GM12892 (cell line): ENCODE results near the gene XPO5.

Experiments
- POLR2A ChIP-seq: IDR thresholded peaks from 2 replicates; pipeline ENCODE4 v1.6.1; 2011; ENCODE audit warnings: low read depth, low read length, control low read depth
- POLR2AphosphoS5 ChIP-seq: IDR thresholded peaks from 2 replicates; pipeline ENCODE4 v1.6.1; 2011; ENCODE audit warnings: low read depth, low read length, control low read depth
- TAF1 ChIP-seq: IDR thresholded peaks from 2 replicates; pipeline ENCODE4 v1.6.1; 2011; ENCODE audit warnings: low read depth, mild to moderate bottlenecking, control low read depth, low read length, borderline replicate concordance

DNA sequence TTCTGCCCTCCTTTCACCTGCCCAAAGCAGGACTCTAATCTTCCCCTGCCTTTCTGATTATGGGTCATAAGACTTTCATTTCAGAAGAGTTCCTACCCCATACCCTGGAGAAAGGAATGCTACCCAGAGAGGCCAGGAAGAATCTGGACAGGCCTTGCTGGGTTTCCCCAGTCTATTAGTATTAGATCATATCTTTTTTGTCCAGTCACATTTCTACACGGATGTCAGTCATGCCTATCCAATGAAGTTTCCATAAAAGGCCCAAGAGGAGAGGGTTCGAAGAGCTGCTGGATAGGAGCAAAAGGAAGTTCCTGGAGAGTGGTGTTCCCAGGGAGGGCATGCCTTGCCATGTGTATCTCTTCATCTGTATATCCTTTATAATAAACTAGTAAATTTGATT, 3.3 kb upstream of the XPO5 start:
- TF ChIP-seq POLR2A (no peak), TAF1 (no peak), POLR2AphosphoS5 (no peak)
